HepG2 (cell line): ENCODE data around the gene UTRN. TPM values are rescaled to one million over a fixed set of nuclear protein-coding genes. Genes with fewer than 3 reads are reported as not detected.
A peak's percentile ranks its signal among the peaks of the same experiment; 100 is the strongest.

ENCODE experiments used
- KDM2A ChIP-seq: sonication (generic); formaldehyde crosslinking; IDR thresholded peaks from 2 replicates; pipeline ENCODE4 v1.4.0; 2020; ENCODE audit warnings: low read depth, missing genetic modification reagents, borderline replicate concordance
- MED13 ChIP-seq: sonication (generic); formaldehyde crosslinking; IDR thresholded peaks from 2 replicates; pipeline ENCODE4 v1.5.0; 2020; ENCODE audit warnings: missing genetic modification reagents
- NR2F1 ChIP-seq, 2 experiments: fragments of 450-650 bp in 1 of 2; formaldehyde crosslinking in 1 of 2; IDR thresholded peaks; 2 replicates each; pipeline versions ENCODE4 v1.5.0 to v1.6.1; 2016 to 2020; ENCODE audit warnings: mild to moderate bottlenecking in 1 of 2, missing compliant biosample characterization in 1 of 2, missing genetic modification reagents in 1 of 2, moderate library complexity in 1 of 2
- PAX8 ChIP-seq: sonication (generic); formaldehyde crosslinking; IDR thresholded peaks from 2 replicates; pipeline ENCODE4 v1.8.0; 2022; ENCODE audit warnings: mild to moderate bottlenecking, missing genetic modification reagents, borderline replicate concordance
- ZBTB7A ChIP-seq: sonication (generic); formaldehyde crosslinking; IDR thresholded peaks from 2 replicates; pipeline ENCODE4 v1.8.0; 2022; ENCODE audit warnings: mild to moderate bottlenecking, missing genetic modification reagents
- ZFYVE20 ChIP-seq: sonication (generic); formaldehyde crosslinking; IDR thresholded peaks from 2 replicates; pipeline ENCODE4 v1.8.0; 2023; ENCODE audit warnings: low read depth, mild to moderate bottlenecking, moderate library complexity, missing genetic modification reagents, borderline replicate concordance
- ZNF496 ChIP-seq: sonication (generic); formaldehyde crosslinking; IDR thresholded peaks from 2 replicates; pipeline ENCODE4 v1.8.1; 2023; ENCODE audit warnings: mild to moderate bottlenecking, moderate library complexity, missing genetic modification reagents; ENCODE audit not compliant: insufficient replicate concordance
- ZNF678 ChIP-seq: sonication (generic); formaldehyde crosslinking; IDR thresholded peaks from 2 replicates; pipeline ENCODE4 v1.4.0; 2020; ENCODE audit warnings: mild to moderate bottlenecking, missing genetic modification reagents
- polyA plus RNA-seq, 8 experiments: library from polyadenylated mRNA; depleted of rRNA in 3 of 8; stranded (reverse) in 7 of 8; unstranded in 1 of 8; fragments of >200 nt; fragmentation: Illumina TruSeq in 4 of 8; extraction: Trizol in 4 of 8; gene quantifications; 2 replicates each; pipeline versions ENCODE4 v1.2.1 to v1.2.3, GENCODE V29; 2011 to 2016; ENCODE audit warnings: low read depth in 4 of 8, missing spikeins in 1 of 8, mixed read lengths in 1 of 8; ENCODE audit not compliant: insufficient read depth in 1 of 8
- total RNA-seq, 5 experiments: library from RNA; depleted of rRNA; stranded (reverse); fragments of >200 nt; fragmentation: Illumina TruSeq; extraction: Trizol; gene quantifications; 2 replicates each; pipeline ENCODE4 v1.2.3, GENCODE V29; 2016; ENCODE audit warnings: low read depth in 1 of 5
- TF ChIP-seq, protein P1 (sequence below): sonication (generic); formaldehyde crosslinking; IDR thresholded peaks from 2 replicates; pipeline ENCODE4 v1.5.0; 2020; ENCODE audit warnings: mild to moderate bottlenecking, missing genetic modification reagents
- TF ChIP-seq, protein P2 (sequence below): sonication (generic); formaldehyde crosslinking; IDR thresholded peaks from 2 replicates; pipeline ENCODE4 v1.4.0; 2020; ENCODE audit warnings: missing genetic modification reagents

Gene UTRN
- total and polyA plus RNA-seq, 2 of the 13 experiments (the other 11 are each of a cell fraction or from before 2014, with no cell fraction given) = 102 to 116 TPM

DNA sequence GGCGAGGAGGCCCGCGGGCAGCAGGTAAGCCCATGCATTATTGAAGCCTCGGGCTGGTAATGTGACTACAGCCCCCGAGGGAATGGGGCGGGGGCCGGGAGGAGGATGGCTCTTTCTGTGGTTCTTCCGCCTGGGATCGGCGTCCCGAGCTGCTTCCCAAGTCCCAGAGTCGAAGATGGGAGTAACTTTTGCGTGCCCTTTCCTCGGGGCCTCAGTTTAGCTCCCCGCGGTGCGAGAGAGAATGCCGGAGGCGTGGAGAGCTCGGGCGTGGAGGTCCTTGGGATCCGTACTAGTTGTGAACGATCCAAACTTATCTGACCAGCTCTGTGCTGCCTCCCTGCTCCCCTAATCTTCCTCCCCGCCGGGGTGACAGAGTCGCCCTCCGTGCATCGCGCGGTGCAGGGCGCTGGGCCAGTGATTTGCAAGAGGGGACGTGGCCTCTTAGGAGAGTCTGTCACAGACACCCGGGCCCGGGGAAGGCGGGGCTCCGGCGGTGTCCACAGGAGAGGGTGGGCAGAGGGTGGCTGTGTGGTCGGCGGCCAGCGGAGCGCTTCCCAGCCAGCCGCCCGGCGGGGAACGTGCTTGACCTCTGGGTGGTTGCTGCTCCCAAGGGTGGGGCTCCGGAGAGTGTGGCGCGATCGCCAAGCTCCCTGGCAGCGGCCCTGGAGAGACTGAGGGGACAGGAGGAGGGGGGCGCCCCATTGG, 815 bp downstream of the UTRN start (continued):
- TF ChIP-seq, protein P1, sequence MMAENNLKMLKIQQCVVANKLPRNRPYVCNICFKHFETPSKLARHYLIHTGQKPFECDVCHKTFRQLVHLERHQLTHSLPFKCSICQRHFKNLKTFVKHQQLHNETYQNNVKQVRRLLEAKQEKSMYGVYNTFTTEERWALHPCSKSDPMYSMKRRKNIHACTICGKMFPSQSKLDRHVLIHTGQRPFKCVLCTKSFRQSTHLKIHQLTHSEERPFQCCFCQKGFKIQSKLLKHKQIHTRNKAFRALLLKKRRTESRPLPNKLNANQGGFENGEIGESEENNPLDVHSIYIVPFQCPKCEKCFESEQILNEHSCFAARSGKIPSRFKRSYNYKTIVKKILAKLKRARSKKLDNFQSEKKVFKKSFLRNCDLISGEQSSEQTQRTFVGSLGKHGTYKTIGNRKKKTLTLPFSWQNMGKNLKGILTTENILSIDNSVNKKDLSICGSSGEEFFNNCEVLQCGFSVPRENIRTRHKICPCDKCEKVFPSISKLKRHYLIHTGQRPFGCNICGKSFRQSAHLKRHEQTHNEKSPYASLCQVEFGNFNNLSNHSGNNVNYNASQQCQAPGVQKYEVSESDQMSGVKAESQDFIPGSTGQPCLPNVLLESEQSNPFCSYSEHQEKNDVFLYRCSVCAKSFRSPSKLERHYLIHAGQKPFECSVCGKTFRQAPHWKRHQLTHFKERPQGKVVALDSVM (CRISPR knock-in tag) = peak; percentile 21; the same call in 1 of the 2 replicates
- TF ChIP-seq MED13 (CRISPR knock-in tag) = peak; percentile 54; the same call in 1 of the 2 replicates
- 0 out of 2 replicates have a peak, but pooled peaks have one; percentile 24 for TF ChIP-seq PAX8
- TF ChIP-seq, protein P2, sequence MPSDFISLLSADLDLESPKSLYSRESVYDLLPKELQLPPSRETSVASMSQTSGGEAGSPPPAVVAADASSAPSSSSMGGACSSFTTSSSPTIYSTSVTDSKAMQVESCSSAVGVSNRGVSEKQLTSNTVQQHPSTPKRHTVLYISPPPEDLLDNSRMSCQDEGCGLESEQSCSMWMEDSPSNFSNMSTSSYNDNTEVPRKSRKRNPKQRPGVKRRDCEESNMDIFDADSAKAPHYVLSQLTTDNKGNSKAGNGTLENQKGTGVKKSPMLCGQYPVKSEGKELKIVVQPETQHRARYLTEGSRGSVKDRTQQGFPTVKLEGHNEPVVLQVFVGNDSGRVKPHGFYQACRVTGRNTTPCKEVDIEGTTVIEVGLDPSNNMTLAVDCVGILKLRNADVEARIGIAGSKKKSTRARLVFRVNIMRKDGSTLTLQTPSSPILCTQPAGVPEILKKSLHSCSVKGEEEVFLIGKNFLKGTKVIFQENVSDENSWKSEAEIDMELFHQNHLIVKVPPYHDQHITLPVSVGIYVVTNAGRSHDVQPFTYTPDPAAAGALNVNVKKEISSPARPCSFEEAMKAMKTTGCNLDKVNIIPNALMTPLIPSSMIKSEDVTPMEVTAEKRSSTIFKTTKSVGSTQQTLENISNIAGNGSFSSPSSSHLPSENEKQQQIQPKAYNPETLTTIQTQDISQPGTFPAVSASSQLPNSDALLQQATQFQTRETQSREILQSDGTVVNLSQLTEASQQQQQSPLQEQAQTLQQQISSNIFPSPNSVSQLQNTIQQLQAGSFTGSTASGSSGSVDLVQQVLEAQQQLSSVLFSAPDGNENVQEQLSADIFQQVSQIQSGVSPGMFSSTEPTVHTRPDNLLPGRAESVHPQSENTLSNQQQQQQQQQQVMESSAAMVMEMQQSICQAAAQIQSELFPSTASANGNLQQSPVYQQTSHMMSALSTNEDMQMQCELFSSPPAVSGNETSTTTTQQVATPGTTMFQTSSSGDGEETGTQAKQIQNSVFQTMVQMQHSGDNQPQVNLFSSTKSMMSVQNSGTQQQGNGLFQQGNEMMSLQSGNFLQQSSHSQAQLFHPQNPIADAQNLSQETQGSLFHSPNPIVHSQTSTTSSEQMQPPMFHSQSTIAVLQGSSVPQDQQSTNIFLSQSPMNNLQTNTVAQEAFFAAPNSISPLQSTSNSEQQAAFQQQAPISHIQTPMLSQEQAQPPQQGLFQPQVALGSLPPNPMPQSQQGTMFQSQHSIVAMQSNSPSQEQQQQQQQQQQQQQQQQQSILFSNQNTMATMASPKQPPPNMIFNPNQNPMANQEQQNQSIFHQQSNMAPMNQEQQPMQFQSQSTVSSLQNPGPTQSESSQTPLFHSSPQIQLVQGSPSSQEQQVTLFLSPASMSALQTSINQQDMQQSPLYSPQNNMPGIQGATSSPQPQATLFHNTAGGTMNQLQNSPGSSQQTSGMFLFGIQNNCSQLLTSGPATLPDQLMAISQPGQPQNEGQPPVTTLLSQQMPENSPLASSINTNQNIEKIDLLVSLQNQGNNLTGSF (CRISPR knock-in tag) = 0 out of 2 replicates have a peak, but pooled peaks have one; percentile 17
- peak; percentile 66 for TF ChIP-seq ZBTB7A
- TF ChIP-seq ZFYVE20 (CRISPR knock-in tag) = no peak
- TF ChIP-seq ZNF678 (CRISPR knock-in tag) = peak; percentile 80; the same call in 1 of the 2 replicates
- peak in 1 of 2 experiments; percentile 55; a peak in 1 of 4 replicates for TF ChIP-seq NR2F1 (CRISPR knock-in tag; IDR thresholded peaks at IDR 0.05)
- TF ChIP-seq KDM2A (CRISPR knock-in tag) = peak; percentile 82
- TF ChIP-seq ZNF496 = no peak
- TF ChIP-seq, all 625 proteins: peak for 246
